Measurements from ENCODE around the gene ADAMTS17. TPM values are rescaled to one million over a fixed set of nuclear protein-coding genes. Genes with fewer than 3 reads are reported as not detected.

ADAMTS17 gene
- total and polyA plus RNA-seq, 9 of the 15 experiments (the other 6 are each of a cell fraction or from before 2014, with no cell fraction given), result 0.01 to 0.14 (median 0.07) TPM; not detected in 6

DNA sequence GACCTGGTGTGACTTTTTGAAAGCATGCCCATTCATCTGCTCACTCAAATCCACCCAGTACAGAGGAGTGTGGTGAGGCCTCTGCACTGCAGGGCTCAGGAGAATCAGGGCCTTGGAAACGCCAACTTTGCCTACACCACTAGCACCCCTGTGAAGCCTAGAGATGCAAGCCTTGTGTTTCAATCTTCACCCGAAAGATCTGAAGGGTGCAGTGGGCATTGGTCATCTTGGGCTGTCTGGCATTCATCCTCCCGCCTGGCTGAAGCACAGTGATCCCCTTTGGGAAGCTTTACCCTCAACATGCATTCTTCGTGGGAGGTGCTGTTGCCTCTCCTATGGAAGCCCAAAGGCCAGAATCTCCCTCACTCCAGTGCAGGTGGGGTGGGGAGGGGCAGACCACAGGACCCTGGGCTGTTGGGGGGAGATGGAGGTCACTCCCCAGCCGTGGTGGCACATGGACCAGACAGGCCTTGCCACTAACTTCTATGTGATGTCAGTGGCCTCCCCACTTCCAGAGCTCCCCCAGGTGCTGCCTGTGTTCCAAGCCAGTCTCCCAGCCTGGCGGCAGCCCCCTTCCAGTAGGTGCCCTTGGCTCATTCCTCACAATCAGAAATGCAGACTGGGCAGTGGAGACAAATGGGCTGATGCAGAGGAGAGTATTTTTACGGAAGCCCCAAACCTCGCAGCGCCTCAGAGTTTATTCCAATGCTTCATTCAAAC is 92.5 kb downstream of the ADAMTS17 start (continued):
- no peak for TF ChIP-seq ZNF830 (CRISPR knock-in tag; IDR thresholded peaks at IDR 0.05)
- no peak for TF ChIP-seq ZNF586 (CRISPR knock-in tag; conservative IDR thresholded peaks at IDR 0.05)
- TF ChIP-seq, protein P1, sequence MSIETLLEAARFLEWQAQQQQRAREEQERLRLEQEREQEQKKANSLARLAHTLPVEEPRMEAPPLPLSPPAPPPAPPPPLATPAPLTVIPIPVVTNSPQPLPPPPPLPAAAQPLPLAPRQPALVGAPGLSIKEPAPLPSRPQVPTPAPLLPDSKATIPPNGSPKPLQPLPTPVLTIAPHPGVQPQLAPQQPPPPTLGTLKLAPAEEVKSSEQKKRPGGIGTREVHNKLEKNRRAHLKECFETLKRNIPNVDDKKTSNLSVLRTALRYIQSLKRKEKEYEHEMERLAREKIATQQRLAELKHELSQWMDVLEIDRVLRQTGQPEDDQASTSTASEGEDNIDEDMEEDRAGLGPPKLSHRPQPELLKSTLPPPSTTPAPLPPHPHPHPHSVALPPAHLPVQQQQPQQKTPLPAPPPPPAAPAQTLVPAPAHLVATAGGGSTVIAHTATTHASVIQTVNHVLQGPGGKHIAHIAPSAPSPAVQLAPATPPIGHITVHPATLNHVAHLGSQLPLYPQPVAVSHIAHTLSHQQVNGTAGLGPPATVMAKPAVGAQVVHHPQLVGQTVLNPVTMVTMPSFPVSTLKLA (conservative IDR thresholded peaks at IDR 0.05), result no peak

DNA sequence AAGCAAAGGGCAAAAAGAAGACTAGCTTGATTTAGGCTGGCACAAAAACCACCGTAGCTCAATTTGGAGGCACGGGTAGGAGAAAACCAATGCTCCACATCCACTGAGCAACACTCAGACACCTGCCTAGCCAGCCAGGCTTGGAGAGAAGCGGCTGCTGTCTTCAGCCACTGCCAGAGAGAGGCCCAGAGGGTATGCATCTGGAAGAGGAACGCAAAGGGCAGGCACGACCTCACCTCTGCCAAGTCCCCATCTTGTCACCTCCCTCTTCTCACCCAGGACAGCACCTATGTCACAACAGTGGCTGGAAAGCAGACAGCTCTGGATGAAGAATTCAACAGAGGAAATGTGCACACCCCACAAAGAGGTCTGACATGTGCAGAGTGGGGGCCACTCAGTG is 93.5 kb downstream of the ADAMTS17 start:
- H3K4me3 ChIP-seq, result no peak overlapping the region
- no peaks in the 10 kb centered on the region for H3K79me2 ChIP-seq (ENCODE audit: control insufficient read depth, insufficient read depth, low read length)
- intact Hi-C loops (cut with micrococcal nuclease) (no loop called here), in situ Hi-C loops (cut with MboI) (no loop called here)
- H3K9me3 ChIP-seq (replicated peaks; ENCODE audit: control insufficient read depth, insufficient read depth, low read depth, low read length), result no peaks in the 10 kb centered on the region
- ChIA-PET CTCF (ENCODE audit: low intra/inter-chr PET ratio) (no interaction called here), POLR2A (no interaction called here)
- no peak for TF ChIP-seq ZNF668 (CRISPR knock-in tag; IDR thresholded peaks at IDR 0.05)
- peaks cover 0 to 10% of the 10 kb centered on the region in 2 experiments; a peak in 3 of 5 replicates for H3K27me3 ChIP-seq (ENCODE audit: control insufficient read depth in 2 of 2, insufficient read depth in 2 of 2, low read length in 2 of 2)
- H3K4me1 ChIP-seq (replicated peaks in 1 of 2; ENCODE audit: control insufficient read depth in 2 of 2, insufficient read depth in 2 of 2, low read length in 2 of 2), result no peaks in the 10 kb centered on the region; a peak in 1 of 5 replicates
- H3K4me2 ChIP-seq (ENCODE audit: insufficient read depth, low read length), result no peak overlapping the region
- no peak overlapping the region for H2AFZ ChIP-seq (ENCODE audit: low read depth, low read length)
- no peaks in the 10 kb centered on the region for H3K9me1 ChIP-seq (ENCODE audit: control insufficient read depth, insufficient read depth, low read length)
- ATAC-seq (no peak), DNase-seq (ENCODE audit: extremely low read depth in 1 of 4, low spot score in 3 of 4) (no peak), FAIRE-seq (no peak)
- H4K20me1 ChIP-seq (replicated peaks; ENCODE audit: control insufficient read depth, insufficient read depth, low read length), result no peaks in the 10 kb centered on the region
- BruUV-seq (replicated peaks), result no TSS peak
- H3K9ac ChIP-seq (ENCODE audit: insufficient read depth in 1 of 2, low read depth in 2 of 2, low read length in 2 of 2), result no peak overlapping the region
- H3K27ac ChIP-seq (ENCODE audit: extremely low read depth, low read depth, low read length), result no peak overlapping the region
- no peaks in the 10 kb centered on the region for H3K36me3 ChIP-seq (ENCODE audit: control insufficient read depth, insufficient read depth, low read length)
- WGBS (ENCODE audit: insufficient coverage, low coverage, missing lambda C conversion rate), result 9% methylated on average over 5 of the region's 5 CpGs
